Stimulated activated CD8-positive, alpha-beta memory T cell treated with anti-CD3 and anti-CD28 coated beads, Interleukin-2, amount 100 ng/mL, for 48 hours (primary cell): ENCODE measurements around the gene COL23A1.

Experiments used
- DNase-seq, 2 donors: peaks; one replicate each; pipeline ENCODE4 v3.0.0-alpha.2; 2020; ENCODE audit warnings: low read depth in 2 of 2

Gene COL23A1

GRCh38 chr5:178435321-178436238 lies 154.6 kb downstream of the COL23A1 start:
- no peak for DNase-seq

DNA sequence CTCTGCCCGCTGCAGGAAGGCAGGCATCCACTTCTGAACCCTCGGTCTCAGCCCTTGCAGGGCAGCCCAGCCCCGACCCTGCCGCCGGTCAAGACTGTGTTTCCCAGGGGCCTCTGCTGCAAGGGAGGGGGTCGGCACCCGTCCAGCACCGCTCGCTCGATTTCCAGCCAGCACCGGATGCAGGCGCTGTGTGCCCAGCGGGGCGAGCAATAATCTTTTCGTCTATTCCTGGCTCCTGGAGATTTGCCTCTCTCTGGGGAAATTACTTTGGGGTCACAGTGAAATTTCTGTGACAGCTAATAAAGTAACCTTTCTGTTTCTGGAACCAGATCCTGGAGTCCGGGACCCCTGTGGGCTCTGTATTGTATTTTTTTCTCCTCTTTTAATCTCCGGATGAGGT lies 155.3 kb downstream of the COL23A1 start:
- no peak for DNase-seq

DNA sequence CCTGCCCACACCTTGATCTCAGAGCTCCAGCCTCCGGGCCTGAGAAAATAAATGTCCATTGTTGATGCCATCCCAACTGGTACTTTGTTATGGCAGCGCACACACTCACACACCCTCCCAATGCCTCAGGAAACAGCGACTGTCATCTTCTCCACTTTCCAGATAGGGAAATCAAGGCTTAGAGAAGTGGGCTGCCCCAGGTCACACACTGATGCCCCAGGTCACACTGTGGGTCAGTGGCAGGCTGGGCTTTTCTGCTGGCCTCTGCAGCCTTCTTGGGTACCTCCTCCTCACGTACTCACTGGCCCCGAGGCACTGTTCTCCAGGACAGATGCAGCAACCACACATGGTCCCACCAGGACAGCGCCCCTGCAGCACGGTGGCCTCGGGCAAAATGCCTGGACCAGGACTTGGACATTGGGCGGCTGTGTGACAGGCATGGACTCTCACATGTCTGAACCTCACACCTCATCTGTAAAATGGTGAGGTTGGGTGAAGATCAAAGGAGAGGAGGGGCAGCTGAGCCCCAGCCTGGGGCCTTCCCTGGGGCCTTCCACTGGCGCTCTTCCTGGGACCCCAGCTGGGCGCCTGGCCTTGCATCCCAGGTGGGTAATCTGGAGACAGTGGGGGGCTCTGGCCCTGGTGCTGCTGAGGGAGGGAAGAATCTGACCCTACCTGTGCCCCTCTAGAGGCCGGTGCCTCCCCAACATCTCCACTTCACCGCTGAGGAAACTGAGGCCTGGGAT lies 156.0 kb downstream of the COL23A1 start:
- no peak for DNase-seq

- no peak for DNase-seq
These were observed 156.9 kb downstream of the COL23A1 start for GRCh38 chr5:178433273-178433775.

GRCh38 chr5:178432421-178433272 lies 157.5 kb downstream of the COL23A1 start:
- no peak for DNase-seq

DNA sequence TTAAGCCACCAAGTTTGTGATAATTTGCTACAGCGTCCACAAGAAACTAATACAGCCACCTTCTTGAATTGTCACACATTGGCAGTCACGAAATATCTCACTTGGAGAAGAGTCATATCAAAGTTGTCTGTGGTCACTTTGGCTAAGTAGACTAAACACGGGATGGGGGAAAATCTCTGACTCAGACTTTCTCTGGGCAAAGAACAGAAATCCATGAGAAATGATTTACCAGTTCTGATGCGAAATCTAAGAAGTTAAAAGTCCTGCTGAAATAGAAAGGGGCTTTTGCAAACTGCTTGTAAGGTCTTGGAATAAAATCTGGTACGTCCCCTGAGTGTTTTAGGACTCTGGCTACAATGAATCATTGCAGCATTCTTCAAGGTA lies 158.4 kb downstream of the COL23A1 start:
- no peak for DNase-seq

DNA sequence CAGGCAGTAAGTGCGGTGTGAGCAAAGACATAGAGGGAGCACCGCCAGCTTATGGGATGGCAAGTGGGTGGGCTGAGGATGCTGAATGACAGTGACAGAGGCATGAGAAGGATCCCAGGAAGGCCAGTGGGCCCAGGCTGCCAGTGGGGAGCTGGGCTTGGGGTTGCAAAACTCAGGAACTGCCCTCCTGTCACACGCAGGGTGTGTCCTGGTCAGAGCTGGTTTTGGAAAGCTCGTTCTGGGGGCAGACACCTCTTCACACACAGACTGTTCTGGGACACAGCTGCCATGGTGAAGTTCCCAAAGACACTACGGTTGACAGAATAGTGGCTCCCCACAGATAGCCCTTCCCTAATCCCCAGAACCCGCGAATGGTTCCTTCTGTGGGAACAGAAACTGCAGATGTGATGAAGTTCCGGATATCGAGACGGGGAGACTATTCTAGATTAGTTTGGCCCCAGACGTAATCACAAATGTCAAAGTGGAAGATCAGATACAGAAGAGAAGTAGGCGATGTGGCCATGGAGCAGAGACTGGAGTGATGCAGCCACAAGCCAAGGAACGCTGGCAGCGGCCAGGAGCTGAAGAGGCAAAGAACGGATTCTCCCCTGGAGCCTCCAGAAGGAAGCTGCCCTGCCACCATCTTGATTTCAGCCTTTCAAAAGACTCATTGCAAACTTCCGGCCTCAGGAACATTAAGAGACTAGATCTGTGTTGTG lies 159.0 kb downstream of the COL23A1 start:
- no peak for DNase-seq

- DNase-seq = no peak
These were observed 159.8 kb downstream of the COL23A1 start for GRCh38 chr5:178430186-178431062.

DNA sequence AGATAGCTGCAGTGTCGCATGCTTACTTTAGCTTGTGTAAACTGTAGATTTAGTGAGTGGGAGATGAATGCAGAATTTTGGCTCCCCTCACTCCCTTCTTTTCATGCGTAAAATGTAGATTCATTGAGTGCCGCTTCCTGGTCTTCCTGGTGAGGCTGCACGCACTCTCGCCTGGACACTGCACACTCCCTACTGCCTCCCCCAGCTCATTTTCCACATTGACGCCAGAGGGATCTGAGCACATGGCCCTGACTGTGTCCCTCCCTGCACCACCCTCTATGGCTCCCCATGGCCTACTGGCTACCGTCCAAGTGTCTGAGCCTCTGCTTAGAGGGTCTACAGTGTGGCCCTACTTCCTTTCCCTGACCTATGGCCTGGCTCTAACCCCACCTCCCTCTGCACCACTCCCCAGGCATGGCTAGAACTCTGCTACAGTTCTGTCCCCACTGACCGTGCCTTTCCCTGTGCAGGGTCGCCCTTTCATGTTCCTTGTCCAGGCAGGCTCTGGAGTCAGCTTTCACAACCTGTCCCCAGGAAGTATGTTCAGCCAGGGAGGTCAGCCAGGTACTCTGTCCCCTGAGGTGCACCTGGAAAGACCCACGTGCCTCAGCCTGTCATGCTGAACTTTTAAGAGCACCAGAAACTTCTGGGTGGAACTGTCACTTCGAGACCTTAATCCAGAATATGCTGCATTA lies 160.6 kb downstream of the COL23A1 start:
- no peak for DNase-seq

DNA sequence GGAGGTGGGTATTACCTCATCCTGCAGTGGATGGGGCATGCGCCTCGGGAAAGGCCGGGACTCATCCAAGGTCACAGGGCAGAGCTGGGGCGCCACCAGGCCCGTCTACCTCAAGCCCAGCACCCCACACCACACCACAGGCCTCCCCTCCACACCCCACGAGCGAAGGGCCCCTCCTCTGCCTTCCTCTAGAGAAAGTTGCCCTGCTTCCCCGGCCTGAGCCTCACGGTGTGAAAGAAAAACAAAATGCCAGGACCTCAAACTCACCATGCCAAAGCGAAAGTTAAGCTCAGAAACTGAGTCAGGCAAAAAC lies 161.1 kb downstream of the COL23A1 start:
- no peak for DNase-seq

DNA sequence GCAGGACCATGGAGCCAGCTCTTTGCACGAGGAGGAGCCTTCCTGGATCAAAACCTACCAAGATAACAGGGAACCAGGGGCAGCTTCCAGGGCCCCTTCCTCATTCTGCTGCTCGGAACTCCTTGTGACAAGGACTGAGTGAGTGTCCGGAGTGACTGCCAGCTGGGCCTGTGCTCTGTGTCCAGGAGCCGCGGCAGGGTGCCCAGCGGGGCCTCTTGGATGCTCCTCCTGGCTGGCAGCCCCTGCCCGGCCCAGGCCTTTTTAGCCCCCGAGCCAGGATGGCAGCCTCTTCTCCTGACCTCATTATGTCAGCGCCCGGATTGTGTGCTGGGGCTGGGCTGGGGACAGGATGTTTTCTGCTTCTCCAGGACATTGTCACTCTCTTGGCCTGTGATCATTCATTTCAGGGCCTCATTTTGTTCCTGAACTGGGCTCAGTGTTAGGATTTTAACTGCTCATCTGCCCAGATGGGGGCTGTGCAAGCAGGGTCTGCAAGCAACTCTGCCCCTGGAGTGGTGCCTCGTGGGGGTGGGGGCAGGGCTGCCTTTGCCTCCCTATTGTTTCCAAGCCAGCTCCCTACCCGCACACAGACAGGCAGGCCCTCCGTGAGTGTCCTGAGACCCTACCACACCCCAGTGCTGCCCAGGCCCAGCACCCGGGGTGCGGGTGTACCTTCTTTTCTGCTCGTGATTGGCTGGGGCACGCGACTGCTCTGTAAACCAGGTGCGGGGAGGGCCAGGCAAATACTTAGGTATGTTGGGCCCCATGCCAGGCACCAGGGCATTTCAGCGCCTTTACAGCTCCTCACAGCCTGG lies 161.6 kb downstream of the COL23A1 start:
- DNase-seq = no peak

DNA sequence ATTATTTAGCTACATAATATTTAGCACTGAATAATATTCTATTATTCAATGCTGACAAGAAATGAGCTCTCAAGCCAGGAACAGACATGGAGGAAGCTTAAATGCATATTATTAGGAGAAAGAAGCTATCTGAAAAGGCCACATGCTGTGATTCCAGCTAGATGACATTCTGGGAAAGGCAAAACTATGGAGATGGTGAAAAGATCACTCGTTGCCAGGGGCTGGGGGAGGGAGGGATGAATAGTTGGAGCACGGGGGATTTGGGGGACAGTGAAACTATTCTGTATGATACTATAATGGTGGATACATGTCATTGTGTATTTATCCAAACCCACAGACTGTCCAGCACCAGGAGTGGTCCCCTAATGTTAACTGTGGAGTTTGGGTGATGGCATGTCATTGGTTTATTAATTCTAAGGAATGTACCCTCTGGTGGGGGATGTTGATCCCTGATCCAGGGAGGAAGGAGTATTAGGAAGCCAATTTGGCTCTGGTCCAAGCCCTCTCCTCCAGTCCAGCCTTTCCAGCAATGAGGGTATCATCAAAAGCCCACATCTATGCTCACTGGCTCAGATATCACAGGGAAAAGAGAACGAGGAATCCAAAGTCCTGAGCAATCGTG lies 162.5 kb downstream of the COL23A1 start:
- DNase-seq = no peak

DNA sequence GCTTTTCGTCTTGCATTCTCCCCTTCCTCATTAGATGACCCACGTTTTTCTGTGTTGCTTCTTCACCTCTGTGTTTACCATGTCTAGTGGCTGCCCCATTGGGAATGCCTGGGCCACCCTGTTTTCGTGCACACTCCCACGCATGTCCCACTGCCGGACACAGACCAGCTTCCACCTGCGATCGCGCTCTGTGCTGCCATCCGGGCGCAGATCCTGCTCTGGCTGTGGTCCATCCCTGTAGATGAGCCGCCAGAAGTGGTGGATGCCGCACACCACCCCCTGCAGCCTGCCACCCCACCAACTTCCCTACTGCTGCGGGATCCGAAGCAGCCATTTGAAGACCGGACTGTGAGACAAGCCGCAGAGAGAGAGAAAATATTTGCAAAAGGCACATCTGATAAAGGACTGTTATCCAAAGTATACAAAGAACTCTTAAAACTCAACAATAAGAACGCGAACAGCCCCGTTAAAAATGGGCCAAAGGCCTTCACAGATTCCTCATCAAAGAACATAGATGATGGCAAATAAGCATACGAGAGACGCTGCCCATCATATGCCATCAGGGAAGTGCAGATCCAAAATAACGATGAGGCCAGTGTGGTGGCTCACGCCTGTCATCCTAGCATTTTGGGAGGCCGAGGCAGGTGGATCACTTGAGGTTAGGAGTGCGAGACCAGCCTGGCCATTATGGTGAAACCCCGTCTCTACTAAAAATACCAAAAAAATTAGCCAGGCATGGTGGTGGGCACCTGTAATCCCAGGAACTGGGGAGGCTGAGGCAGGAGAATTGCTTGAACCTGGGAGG lies 163.7 kb downstream of the COL23A1 start:
- DNase-seq = no peak

- DNase-seq = no peak
These were observed 164.5 kb downstream of the COL23A1 start for GRCh38 chr5:178425621-178426068.

- no peak for DNase-seq
These were observed 165.4 kb downstream of the COL23A1 start for GRCh38 chr5:178424810-178425177.

DNA sequence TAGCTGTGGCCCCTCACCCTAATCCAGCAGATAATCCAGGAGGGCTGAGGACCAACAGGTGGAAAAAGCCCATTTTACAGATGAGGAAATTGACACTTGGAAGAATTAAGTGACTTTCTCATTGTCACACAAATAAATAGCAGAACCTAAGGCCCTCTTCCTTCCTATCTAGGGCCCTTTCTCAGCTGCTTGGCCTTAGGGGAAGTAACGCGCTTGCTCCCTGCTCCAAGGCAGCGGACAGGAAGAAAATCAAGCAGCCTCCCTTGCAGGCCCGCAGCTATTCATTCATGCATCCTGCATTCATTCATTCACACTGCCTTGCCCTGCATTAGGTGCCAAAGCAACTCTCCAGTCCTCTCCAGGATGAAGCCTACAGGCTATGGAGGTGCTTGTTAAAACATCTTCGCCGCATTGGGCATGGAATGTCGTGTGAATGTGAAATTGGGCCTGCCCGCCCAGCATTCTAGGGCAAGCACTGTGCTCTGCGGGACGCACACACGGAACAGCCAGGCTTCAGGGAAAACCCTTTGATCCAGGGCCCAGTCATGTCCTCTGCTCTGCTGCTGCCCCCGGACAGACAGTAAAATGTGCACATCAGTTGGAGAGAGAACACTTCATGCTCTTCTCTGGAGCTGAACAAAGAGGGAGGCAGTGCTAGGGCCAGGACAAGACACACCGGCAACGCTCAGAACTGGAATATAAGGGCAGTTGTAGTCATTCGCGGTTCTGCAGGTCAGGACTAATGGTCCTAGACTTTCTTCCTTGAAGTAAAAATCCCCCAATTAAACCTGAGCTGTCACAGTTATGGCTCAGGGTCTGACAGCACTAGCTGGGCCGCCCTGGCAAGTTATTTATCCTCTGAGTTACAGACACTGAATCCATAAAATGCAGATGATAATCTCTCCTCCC lies 166.0 kb downstream of the COL23A1 start:
- DNase-seq = no peak

- DNase-seq = no peak
These were observed 166.8 kb downstream of the COL23A1 start for GRCh38 chr5:178423431-178423830.
